ENCODE data around the gene UBE2V1. TPM values are rescaled to one million over a fixed set of nuclear protein-coding genes. Genes with fewer than 3 reads are reported as not detected.

UBE2V1 gene
- total and polyA plus RNA-seq, 7 donors: 45.2 to 165 (median 60.3) TPM

DNA sequence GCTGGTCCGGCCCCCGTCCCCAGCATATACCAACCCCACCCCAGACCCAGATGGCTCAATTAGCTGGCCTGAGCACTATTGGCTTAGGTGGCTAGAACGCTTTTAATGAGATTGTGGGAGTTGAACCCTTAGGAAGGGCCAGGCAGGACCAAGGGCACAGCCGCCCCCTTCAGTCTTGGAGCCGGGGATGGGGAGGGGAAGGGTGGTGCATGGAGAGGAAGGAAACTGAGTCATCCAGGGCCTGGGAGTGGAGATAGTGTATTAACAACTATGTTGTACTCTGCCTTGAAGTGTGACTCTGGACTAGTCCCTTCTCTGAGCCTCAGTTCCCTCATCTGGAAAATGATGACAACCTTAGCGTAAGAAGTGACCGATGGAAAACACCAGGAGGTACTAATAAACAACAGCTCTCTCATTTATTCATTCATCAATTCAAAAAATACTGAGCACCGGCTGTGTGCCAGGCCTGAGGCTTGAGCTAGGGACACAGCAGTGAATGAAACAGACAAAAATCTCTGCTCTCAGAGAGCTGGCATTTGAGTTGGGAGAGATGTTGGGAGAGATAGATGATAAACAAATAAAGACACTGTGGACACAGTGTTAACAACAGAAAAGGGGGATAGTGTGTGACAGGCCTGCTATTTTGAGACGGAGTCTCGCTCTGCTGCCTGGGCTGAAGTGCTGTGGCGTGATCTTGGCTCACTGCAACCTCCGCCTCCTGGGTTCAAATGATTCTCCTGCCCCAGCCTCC is 29.0 kb upstream of the UBE2V1 start:
- Histone ChIP-seq H3K27ac (peak overlapping the region; percentile 47), H3K36me3 (ENCODE audit: insufficient read depth in 1 of 2, low read depth in 1 of 2) (peaks cover 0 to 29% of the 10 kb centered on the region in 2 donors), H3K4me1 (peaks cover 57% of the 10 kb centered on the region), H3K4me3 (no peak overlapping the region), H3K9me3 (no peaks in the 10 kb centered on the region), H3K27me3 (ENCODE audit: insufficient read depth in 3 of 3, low read length in 2 of 3) (no peaks in the 10 kb centered on the region)
- intact Hi-C loops (cut with DNase I): no loop called here
- TF ChIP-seq, protein P1, sequence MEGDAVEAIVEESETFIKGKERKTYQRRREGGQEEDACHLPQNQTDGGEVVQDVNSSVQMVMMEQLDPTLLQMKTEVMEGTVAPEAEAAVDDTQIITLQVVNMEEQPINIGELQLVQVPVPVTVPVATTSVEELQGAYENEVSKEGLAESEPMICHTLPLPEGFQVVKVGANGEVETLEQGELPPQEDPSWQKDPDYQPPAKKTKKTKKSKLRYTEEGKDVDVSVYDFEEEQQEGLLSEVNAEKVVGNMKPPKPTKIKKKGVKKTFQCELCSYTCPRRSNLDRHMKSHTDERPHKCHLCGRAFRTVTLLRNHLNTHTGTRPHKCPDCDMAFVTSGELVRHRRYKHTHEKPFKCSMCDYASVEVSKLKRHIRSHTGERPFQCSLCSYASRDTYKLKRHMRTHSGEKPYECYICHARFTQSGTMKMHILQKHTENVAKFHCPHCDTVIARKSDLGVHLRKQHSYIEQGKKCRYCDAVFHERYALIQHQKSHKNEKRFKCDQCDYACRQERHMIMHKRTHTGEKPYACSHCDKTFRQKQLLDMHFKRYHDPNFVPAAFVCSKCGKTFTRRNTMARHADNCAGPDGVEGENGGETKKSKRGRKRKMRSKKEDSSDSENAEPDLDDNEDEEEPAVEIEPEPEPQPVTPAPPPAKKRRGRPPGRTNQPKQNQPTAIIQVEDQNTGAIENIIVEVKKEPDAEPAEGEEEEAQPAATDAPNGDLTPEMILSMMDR (IDR thresholded peaks at IDR 0.05): no peak
- 84 to 86% (median 85%) methylated on average over 12 of the region's 12 CpGs for WGBS, 3 donors
- DNase-seq (no peak), ATAC-seq (no peak)

DNA sequence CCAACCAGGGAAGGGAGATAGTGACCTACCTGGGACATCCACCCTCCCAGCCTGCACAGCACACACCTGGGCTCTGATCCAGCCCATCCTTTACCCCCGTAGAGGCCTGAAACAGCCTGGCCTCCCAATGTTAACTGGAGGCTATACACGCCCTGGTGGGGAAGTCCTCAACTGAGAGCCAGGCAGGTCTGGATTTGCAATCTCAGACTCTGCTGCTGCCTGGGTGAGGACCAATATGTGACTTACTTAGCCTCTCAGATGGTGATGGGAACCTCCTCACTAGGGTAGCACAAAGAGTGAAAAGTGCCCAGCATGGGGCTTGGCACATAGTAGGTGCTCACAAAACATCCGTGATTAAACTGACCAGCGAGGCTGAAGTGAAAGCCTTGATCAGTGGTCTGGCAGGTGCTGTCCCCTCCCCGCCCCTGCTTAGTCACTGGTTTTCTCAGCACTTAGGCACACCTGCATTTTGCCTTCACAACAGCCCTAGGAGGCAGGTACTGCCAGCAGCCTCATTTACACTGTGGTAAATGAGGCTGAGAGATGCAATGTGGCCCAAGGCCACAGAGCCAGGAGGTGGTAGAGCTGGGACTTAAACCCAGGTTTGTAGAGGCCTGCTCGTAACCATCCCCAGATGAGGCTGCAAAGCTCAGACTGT is 28.2 kb upstream of the UBE2V1 start:
- ATAC-seq (no peak), DNase-seq (no peak)
- no peak overlapping the region for H3K27ac ChIP-seq
- peaks cover 52% of the 10 kb centered on the region for H3K4me1 ChIP-seq
- H3K4me3 ChIP-seq: no peak overlapping the region
- TF ChIP-seq, protein P1 (IDR thresholded peaks at IDR 0.05): no peak
- peaks cover 0 to 29% of the 10 kb centered on the region in 2 donors for H3K36me3 ChIP-seq (ENCODE audit: insufficient read depth in 1 of 2, low read depth in 1 of 2)
- no peaks in the 10 kb centered on the region for H3K9me3 ChIP-seq
- intact Hi-C loops (cut with DNase I): no loop called here
- WGBS, 3 donors: 81 to 96% (median 84%) methylated on average over 6 of the region's 6 CpGs
- H3K27me3 ChIP-seq (ENCODE audit: insufficient read depth in 3 of 3, low read length in 2 of 3): no peaks in the 10 kb centered on the region

DNA sequence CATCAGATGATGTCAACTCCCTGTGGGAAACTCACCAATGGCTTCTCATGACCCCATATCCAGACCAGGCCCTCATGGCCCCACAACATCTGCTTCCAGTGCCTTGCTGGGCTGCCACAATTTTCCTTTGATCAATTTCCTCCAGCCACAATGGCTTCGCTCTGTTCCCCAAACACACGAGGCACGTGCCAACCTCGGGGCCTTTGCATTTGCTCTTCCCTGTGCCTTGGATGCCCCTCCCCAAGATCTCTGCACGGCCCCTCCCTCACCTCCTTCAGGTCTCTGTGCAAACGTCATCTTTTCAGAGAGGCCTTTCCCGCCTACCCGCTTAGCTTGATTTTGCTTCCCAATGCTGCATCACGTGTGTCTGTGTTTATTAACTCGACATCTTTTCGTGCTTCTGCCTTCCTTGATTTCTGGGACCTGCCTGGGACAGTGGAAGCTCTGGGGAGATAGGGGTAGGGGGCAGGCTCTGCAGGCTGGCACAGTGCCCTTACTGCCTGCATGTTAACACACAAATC is 27.4 kb upstream of the UBE2V1 start:
- DNase-seq (no peak), ATAC-seq (no peak)
- no peak overlapping the region for H3K27ac ChIP-seq
- peaks cover 46% of the 10 kb centered on the region for H3K4me1 ChIP-seq
- 79 to 86% (median 80%) methylated on average over 11 of the region's 11 CpGs for whole genome bisulfite sequencing, 3 donors
- no peak overlapping the region for H3K4me3 ChIP-seq
- H3K9me3 ChIP-seq: no peaks in the 10 kb centered on the region
- intact Hi-C loops (cut with DNase I): no loop called here
- TF ChIP-seq, protein P1 (IDR thresholded peaks at IDR 0.05): no peak
- no peaks in the 10 kb centered on the region for H3K27me3 ChIP-seq (ENCODE audit: insufficient read depth in 3 of 3, low read length in 2 of 3)
- H3K36me3 ChIP-seq (ENCODE audit: insufficient read depth in 1 of 2, low read depth in 1 of 2): peaks cover 0 to 29% of the 10 kb centered on the region in 2 donors

DNA sequence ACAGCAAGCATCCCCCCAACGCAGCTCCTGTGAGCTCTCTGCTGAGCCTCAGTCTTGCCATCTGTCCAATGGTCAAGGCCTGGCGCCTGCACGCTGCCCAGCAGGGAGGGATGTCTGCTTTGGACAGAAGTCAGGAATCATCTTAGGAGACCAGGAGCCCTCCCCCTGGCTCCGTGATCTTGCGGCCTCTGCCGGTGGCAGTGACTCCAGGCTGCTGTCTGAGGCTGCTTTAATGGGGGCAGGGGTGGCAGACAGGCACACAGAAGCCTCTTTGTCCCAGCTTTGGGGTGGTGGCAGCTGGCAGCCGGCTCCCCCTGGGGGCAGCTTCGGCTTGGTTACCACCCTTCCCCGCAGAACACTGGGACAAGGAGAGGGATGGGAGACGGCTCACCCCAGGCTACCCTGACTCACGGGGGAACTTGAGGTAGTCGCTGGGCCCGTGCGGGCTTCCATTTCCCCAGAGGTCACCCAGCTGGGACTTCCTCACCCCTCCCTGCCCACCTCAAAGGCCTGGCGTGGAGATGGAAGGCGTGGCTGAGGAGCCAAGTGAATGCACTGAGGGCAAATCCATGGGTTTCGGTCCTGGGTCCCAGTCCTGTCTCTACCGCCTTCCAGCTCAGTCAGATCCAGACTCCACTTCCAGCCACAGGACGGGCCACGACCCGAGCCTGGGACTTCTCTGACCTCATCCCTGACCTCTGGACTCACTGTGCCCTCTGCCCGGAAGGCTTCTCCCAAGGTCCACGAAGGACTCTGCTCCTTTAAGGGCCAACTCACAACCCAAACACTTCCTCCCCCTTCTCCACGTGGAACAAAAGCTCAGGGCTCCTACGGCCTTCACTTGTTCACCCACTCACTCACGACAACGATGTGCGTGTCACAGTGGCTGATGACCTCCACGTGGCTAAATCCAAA is 25.8 kb upstream of the UBE2V1 start:
- H3K36me3 ChIP-seq (ENCODE audit: insufficient read depth in 1 of 2, low read depth in 1 of 2): peaks cover 0 to 29% of the 10 kb centered on the region in 2 donors
- WGBS, 3 donors: 60 to 73% (median 60%) methylated on average over 27 to 29 of the region's 29 CpGs
- intact Hi-C loops (cut with DNase I): no loop called here
- ATAC-seq (peak; percentile 21 to 41 (median 34)), DNase-seq (peak; percentile 39 to 64)
- H3K27ac ChIP-seq: peak overlapping the region; percentile 89
- TF ChIP-seq, protein P1 (IDR thresholded peaks at IDR 0.05): peak; percentile 5
- H3K27me3 ChIP-seq (ENCODE audit: insufficient read depth in 3 of 3, low read length in 2 of 3): no peaks in the 10 kb centered on the region
- H3K9me3 ChIP-seq: no peaks in the 10 kb centered on the region
- no peak overlapping the region for H3K4me3 ChIP-seq
- H3K4me1 ChIP-seq: peaks cover 43% of the 10 kb centered on the region
